ENCODE results near the gene WWOX. TPM values are rescaled to one million over a fixed set of nuclear protein-coding genes. Genes with fewer than 3 reads are reported as not detected.

The WWOX gene
- total RNA-seq, 2 experiments from 2014 or later: 16.6 to 19.0 TPM

DNA sequence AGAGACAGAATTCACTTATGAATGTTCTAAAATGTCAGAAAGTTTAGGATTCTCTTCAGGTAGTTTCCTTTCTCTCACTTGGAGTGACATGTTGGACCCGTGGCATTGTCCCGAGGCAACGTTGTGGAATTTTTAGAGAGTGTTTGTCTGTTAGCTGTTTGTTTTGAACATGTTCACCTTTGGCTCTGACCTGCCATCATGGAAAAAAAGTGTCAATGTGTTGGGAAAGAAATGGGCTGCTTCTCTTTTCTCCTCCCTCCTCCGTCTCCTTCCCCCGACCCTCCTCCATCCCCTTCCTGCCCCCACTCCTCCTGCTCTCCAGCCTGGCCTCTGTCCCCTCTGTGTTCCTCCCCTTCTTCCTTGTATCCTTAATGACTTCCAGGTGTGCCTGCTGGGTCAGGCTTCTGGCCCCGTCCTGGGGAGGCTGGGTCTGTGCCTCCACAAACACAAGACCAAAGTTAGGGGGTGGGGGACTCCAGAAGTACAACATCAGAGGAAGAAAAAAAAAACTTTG is 1038.0 kb downstream of the WWOX start:
- DNase-seq: no peak
- Mint-ChIP-seq H3K9me3 (no peaks in the 10 kb centered on the region), H3K27ac (no peak overlapping the region), H3K36me3 (ENCODE audit: low read depth) (no peaks in the 10 kb centered on the region), H3K4me3 (no peak overlapping the region), H3K27me3 (no peaks in the 10 kb centered on the region), H3K4me1 (no peaks in the 10 kb centered on the region)
- CTCF ChIA-PET: interaction anchor here (0.8 to 0.9 kb wide), 2 partner anchors 8 to 1389 kb away, joined by 3 read pairs; no protein-coding TSS in a partner anchor
- POLR2A ChIA-PET: no interaction called here

DNA sequence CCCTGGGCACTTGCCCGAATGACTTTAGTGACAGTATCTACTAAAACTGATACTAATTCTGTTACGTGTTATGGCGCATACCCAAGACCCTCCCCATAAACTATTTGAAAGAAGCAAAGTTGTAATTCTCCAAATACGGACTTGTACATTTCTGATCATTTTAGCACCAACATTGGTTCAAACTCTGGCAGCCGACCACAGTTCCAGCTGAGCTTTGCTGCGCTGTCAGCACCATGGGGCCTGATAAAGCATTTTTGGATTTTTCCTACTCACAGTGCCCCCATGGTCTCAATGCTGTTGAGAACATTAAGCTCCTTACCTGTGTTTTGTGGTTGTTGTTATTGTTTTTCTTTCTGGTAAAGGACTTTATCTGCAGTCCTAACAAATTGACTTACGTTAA is 1040.3 kb downstream of the WWOX start:
- Mint-ChIP-seq H3K9me3 (no peaks in the 10 kb centered on the region), H3K4me1 (no peaks in the 10 kb centered on the region), H3K27me3 (no peaks in the 10 kb centered on the region), H3K4me3 (no peak overlapping the region), H3K36me3 (ENCODE audit: low read depth) (no peaks in the 10 kb centered on the region), H3K27ac (no peak overlapping the region)
- POLR2A ChIA-PET: no interaction called here
- DNase-seq: no peak
- CTCF ChIA-PET: no interaction called here

DNA sequence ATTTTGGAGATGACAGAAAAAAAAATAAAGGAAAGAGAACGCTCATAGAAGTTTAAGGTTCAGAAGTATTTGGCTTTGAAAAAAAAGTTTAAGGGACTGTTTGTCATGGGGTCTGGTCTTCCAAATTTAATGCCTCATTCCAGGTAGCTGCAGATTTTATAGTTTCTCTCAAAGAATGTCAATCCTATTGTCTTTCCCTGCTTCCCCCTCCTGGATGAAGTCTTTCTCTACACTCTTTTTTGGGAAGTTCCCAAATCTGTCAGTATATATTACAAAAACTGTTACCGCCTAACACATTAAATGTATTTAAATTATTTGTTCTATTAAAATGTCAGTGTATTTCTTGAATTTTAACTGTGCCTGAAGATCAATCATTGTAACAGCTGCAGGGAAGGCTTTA is 1043.6 kb downstream of the WWOX start:
- no peak overlapping the region for H3K27ac Mint-ChIP-seq
- no peaks in the 10 kb centered on the region for H3K36me3 Mint-ChIP-seq (ENCODE audit: low read depth)
- no peak for DNase-seq
- CTCF ChIA-PET: no interaction called here
- peaks cover 3% of the 10 kb centered on the region for H3K27me3 Mint-ChIP-seq
- no peaks in the 10 kb centered on the region for H3K9me3 Mint-ChIP-seq
- no peak overlapping the region for H3K4me3 Mint-ChIP-seq
- POLR2A ChIA-PET: no interaction called here
- H3K4me1 Mint-ChIP-seq: no peaks in the 10 kb centered on the region

DNA sequence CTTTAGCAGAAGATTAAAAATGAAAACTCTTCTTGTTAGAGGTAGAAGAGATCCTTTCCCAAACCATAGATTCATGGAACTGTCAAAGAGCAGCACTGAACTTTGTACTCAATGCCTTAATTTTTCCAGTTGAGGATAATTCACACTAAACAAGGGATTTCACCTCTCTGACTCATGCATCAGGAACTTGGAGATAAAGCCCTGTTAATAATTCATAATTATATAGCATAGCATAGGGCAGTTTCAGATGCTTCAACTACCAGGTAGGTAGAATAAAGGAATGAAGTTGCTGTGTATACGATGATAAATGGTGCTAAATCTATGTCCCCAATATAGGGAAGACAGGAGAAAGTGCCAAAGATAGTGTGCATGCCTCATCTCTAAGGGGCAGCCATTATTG is 1050.7 kb downstream of the WWOX start:
- ChIA-PET POLR2A (no interaction called here), CTCF (no interaction called here)

GRCh38 chr16:79150632-79151310 is 1051.3 kb downstream of the WWOX start:
- H3K27ac Mint-ChIP-seq: no peak overlapping the region
- no peak for DNase-seq
- peaks cover 3% of the 10 kb centered on the region for H3K27me3 Mint-ChIP-seq
- POLR2A ChIA-PET: no interaction called here
- H3K36me3 Mint-ChIP-seq (ENCODE audit: low read depth): peaks cover 2% of the 10 kb centered on the region
- no peak overlapping the region for H3K4me3 Mint-ChIP-seq
- H3K9me3 Mint-ChIP-seq: no peaks in the 10 kb centered on the region
- H3K4me1 Mint-ChIP-seq: peaks cover 10% of the 10 kb centered on the region
- CTCF ChIA-PET: no interaction called here

More for the DNA sequence above, 1050.7 kb downstream of the WWOX start:
- H3K4me1 Mint-ChIP-seq: peaks cover 6% of the 10 kb centered on the region
- no peak overlapping the region for H3K27ac Mint-ChIP-seq
- peaks cover 2% of the 10 kb centered on the region for H3K36me3 Mint-ChIP-seq (ENCODE audit: low read depth)
- no peak for DNase-seq
- no peaks in the 10 kb centered on the region for H3K9me3 Mint-ChIP-seq
- H3K27me3 Mint-ChIP-seq: peaks cover 3% of the 10 kb centered on the region
- no peak overlapping the region for H3K4me3 Mint-ChIP-seq

- Mint-ChIP-seq H3K27me3 (no peaks in the 10 kb centered on the region), H3K27ac (no peak overlapping the region), H3K9me3 (no peaks in the 10 kb centered on the region), H3K4me1 (peaks cover 40% of the 10 kb centered on the region), H3K4me3 (no peak overlapping the region), H3K36me3 (ENCODE audit: low read depth) (no peaks in the 10 kb centered on the region)
- DNase-seq: no peak
- ChIA-PET POLR2A (interaction anchor here (1.0 kb wide), 1 partner anchor 437 kb away, joined by 3 read pairs; no protein-coding TSS in a partner anchor), CTCF (no interaction called here)
These were observed 1054.6 kb downstream of the WWOX start for GRCh38 chr16:79154086-79154485.

- Mint-ChIP-seq H3K27me3 (no peaks in the 10 kb centered on the region), H3K4me1 (peaks cover 40% of the 10 kb centered on the region), H3K4me3 (no peak overlapping the region), H3K9me3 (no peaks in the 10 kb centered on the region), H3K27ac (no peak overlapping the region), H3K36me3 (ENCODE audit: low read depth) (no peaks in the 10 kb centered on the region)
- ChIA-PET CTCF (interaction anchor here (0.6 kb wide), 1 partner anchor 156 kb away, joined by 3 read pairs; no protein-coding TSS in a partner anchor), POLR2A (no interaction called here)
- no peak for DNase-seq
These were observed 1056.0 kb downstream of the WWOX start for GRCh38 chr16:79155471-79155870.

DNA sequence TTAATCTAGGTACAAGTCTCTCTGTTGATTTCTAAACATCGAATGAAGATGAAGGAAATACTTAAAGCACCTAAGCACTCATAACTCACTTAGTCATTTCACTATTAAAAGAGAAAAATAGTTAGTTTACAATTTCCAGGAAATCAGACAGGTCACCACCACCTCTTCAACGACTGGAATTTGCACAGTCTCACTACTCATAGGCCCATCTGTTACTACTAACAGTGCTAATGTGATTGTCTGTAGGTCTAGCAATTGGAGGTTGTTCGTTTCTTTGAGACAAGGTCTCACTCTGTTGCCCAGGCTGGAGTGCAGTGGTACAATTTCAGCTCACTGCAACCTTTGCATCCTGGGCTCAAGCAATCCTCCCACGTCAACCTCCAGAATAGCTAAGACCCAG is 1056.5 kb downstream of the WWOX start:
- no peaks in the 10 kb centered on the region for H3K36me3 Mint-ChIP-seq (ENCODE audit: low read depth)
- POLR2A ChIA-PET: interaction anchor here (1.5 kb wide), 1 partner anchor 116 kb away, joined by 3 read pairs; no protein-coding TSS in a partner anchor

DNA sequence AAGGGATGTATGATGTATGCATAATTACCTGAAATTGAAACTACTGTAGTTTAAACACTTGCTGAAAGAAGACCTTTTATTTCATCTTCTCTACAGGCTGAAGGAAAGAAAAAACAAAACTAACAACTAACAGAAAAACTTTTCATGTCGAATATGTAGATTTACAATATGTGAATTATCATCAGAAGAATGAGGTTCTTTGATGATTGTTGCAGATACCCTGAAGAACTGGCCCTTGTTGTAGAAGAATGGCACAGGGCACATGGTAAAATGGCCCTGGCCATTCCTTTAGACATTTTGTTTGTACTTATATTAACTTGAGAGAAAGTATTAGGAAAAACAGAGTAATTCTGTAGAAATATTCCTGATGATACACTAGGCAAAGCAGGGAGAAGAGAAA is 1057.3 kb downstream of the WWOX start:
- ChIA-PET CTCF (interaction anchor here (0.6 kb wide), 1 partner anchor 271 kb away, joined by 3 read pairs; no protein-coding TSS in a partner anchor), POLR2A (interaction anchor here (1.5 kb wide), 1 partner anchor 115 kb away, joined by 3 read pairs; no protein-coding TSS in a partner anchor)
- peaks cover 36% of the 10 kb centered on the region for H3K4me1 Mint-ChIP-seq
- no peaks in the 10 kb centered on the region for H3K36me3 Mint-ChIP-seq (ENCODE audit: low read depth)
- no peak for DNase-seq
- no peaks in the 10 kb centered on the region for H3K9me3 Mint-ChIP-seq
- no peaks in the 10 kb centered on the region for H3K27me3 Mint-ChIP-seq
- no peak overlapping the region for H3K4me3 Mint-ChIP-seq
- H3K27ac Mint-ChIP-seq: peak overlapping the region; percentile 68

More for the DNA sequence above, 1056.5 kb downstream of the WWOX start:
- peaks cover 40% of the 10 kb centered on the region for H3K4me1 Mint-ChIP-seq
- CTCF ChIA-PET: interaction anchor here (0.6 kb wide), 1 partner anchor 155 kb away, joined by 3 read pairs; no protein-coding TSS in a partner anchor
- DNase-seq: no peak
- no peaks in the 10 kb centered on the region for H3K27me3 Mint-ChIP-seq
- no peak overlapping the region for H3K4me3 Mint-ChIP-seq
- H3K9me3 Mint-ChIP-seq: no peaks in the 10 kb centered on the region
- no peak overlapping the region for H3K27ac Mint-ChIP-seq

GRCh38 chr16:79158337-79158736 is 1058.9 kb downstream of the WWOX start:
- ChIA-PET POLR2A (no interaction called here), CTCF (no interaction called here)
- H3K9me3 Mint-ChIP-seq: no peaks in the 10 kb centered on the region
- no peak overlapping the region for H3K4me3 Mint-ChIP-seq
- no peaks in the 10 kb centered on the region for H3K36me3 Mint-ChIP-seq (ENCODE audit: low read depth)
- H3K27ac Mint-ChIP-seq: no peak overlapping the region
- no peaks in the 10 kb centered on the region for H3K27me3 Mint-ChIP-seq
- DNase-seq: no peak
- H3K4me1 Mint-ChIP-seq: peaks cover 39% of the 10 kb centered on the region

DNA sequence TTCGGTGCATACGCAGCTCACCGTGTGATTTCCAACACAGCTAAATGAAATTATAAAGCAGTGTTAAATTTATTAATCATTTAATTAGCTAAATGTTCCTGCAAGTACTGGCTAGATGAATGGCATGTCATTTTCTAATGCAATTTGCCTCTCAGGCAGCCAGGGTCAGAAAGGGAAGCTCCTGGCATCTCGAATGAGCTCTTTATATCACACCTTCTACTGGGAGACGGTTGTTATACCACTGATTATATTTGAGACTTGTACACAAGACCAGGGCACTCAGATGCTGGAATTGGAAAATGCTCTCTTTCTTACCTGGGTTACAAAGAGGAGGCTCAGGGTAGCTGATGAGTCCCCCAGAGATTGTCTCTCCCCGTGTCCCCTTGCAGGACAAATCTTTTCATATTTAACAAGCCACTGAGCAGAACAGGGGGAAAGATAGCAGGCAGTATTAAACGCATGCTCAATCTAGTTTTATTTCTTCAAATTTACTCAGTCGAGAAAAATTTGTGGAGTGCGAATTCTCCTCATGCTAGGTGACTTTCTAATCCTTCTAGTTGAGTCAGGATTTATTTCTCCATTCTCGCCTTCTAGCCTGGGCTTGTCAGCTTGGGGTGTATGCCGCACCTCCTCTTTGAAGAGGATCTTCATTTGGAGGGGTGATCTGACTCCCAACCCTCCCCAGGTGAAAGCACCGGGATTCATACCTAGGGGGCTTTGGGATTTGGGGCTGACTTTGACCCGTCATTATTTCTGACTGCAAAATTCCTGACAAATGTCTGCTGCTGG is 1060.0 kb downstream of the WWOX start:
- H3K4me1 Mint-ChIP-seq: peaks cover 44% of the 10 kb centered on the region
- POLR2A ChIA-PET: no interaction called here
- no peaks in the 10 kb centered on the region for H3K9me3 Mint-ChIP-seq
- no peak overlapping the region for H3K27ac Mint-ChIP-seq
- DNase-seq: no peak
- no peak overlapping the region for H3K4me3 Mint-ChIP-seq
- H3K27me3 Mint-ChIP-seq: no peaks in the 10 kb centered on the region
- H3K36me3 Mint-ChIP-seq (ENCODE audit: low read depth): no peaks in the 10 kb centered on the region
- CTCF ChIA-PET: no interaction called here

GRCh38 chr16:79162977-79163376 is 1063.5 kb downstream of the WWOX start:
- H3K27ac Mint-ChIP-seq: no peak overlapping the region

DNA sequence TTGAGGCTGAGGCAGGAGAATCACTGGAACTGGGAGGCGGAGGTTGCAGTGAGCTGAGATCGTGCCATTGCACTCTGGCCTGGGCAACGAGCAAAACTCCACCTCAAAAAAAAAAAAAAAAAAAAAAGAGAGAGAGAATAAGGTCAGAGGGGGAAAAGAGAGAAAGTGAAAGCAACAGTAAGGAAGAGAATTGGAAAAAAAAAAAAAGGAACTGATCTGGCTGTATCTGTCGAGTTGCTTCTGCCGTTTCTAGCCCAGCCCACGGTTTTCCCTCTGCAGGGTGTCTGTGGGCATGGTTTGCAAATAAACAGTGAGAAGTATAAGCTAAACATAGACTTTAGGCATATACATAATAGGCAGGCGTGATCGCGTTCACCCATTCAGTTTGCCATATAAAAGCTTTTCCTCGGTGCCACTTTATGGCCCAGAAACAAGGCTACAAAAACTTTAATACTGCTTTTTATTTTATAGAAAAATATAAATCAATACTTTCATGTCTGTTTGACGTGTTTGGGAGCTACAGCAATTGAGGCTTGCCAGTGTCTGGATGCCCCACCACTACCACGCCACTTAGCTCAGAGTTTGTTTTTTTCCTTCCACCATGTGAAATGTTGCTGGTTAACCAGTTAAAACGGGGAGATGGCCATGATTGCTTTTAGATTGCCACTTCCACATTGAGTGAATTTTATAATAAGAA is 1064.4 kb downstream of the WWOX start:
- H3K27ac Mint-ChIP-seq: no peak overlapping the region
- ChIA-PET CTCF (interaction anchor here (0.8 to 1.2 kb wide), 2 partner anchors 122 to 384 kb away, joined by 5 to 6 read pairs; no protein-coding TSS in a partner anchor), POLR2A (no interaction called here)
- H3K4me1 Mint-ChIP-seq: peaks cover 11% of the 10 kb centered on the region
- H3K36me3 Mint-ChIP-seq (ENCODE audit: low read depth): peaks cover 7% of the 10 kb centered on the region
- H3K27me3 Mint-ChIP-seq: no peaks in the 10 kb centered on the region
- H3K4me3 Mint-ChIP-seq: peak overlapping the region; percentile 52
- no peak for DNase-seq
- peaks cover 10% of the 10 kb centered on the region for H3K9me3 Mint-ChIP-seq

More at GRCh38 chr16:79162977-79163376, 1063.5 kb downstream of the WWOX start:
- Mint-ChIP-seq H3K4me1 (peaks cover 17% of the 10 kb centered on the region), H3K4me3 (no peak overlapping the region), H3K9me3 (peaks cover 5% of the 10 kb centered on the region), H3K27me3 (no peaks in the 10 kb centered on the region), H3K36me3 (ENCODE audit: low read depth) (peaks cover 5% of the 10 kb centered on the region)
- no peak for DNase-seq
- ChIA-PET POLR2A (interaction anchor here (0.8 kb wide), 1 partner anchor 15 kb away, joined by 3 read pairs; no protein-coding TSS in a partner anchor), CTCF (interaction anchor here (1.2 kb wide), 1 partner anchor 123 kb away, joined by 6 read pairs; no protein-coding TSS in a partner anchor)

All from activated CD4-positive, alpha-beta memory T cell treated with anti-CD3 and anti-CD28 coated beads, Interleukin-2, amount 10 ng/mL, durations not matched to agents 7 days and 5 days (primary cell).